GM18861 (cell line): ENCODE measurements around the gene IPO5.
"Not testable (repeated sequence)": the region's sequence is repeated elsewhere in the genome, so short reads cannot be mapped to it uniquely, and the experiment has no call there.

Source experiments
- ATAC-seq: cut with Tn5 transposase; IDR thresholded peaks from one replicate; pipeline ENCODE4 v1.9.1; 2021; ENCODE audit not compliant: unreplicated experiment

IPO5 gene

GRCh38 chr13:97948041-97948440 lies 5.4 kb upstream of the IPO5 start:
- no peak for ATAC-seq

DNA sequence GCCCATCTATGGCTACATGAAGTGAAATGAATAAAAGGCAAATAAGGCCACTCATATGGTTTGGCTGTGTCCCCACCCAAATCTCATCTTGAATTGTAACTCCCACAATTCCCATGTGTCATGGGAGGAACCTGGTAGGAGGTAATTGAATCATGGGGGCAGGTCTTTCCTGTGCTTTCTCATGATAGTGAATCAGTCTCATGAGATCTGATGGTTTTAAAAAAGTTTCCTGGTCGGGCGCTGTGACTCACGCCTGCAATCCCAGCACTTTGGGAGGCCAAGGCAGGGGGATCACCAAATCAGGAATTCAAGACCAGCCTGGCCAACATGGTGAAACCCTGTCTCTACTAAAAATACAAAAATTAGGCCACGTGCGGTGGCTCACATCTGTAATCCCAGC lies 4.2 kb upstream of the IPO5 start:
- ATAC-seq: not testable (repeated sequence)

GRCh38 chr13:97951376-97951775 lies 2.1 kb upstream of the IPO5 start:
- ATAC-seq: no peak

DNA sequence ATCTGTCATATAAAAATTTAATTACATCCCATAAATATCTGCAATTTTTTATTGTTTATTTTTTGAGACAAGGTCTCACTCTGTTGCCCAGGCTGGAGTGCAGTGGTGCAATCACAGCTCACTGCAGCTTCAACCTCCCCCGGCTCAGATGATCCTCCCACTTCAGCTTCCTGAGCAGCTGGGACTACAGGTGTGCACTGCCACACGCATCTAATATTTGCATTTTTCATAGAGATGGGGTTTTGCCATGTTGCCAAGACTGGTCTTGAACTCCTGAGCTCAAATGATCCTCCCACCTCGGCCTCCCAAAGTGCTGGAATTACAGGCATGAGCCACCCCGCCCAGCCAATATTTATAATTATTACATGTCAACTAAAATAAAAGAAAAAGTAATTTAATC lies 644 bp upstream of the IPO5 start:
- not testable (repeated sequence) for ATAC-seq

GRCh38 chr13:97961340-97961739 lies 7.9 kb downstream of the IPO5 start:
- ATAC-seq: no peak

- ATAC-seq: no peak
Observed at GRCh38 chr13:97962887-97963286, 9.4 kb downstream of the IPO5 start.

- ATAC-seq: no peak
Observed at GRCh38 chr13:97967226-97967625, 13.8 kb downstream of the IPO5 start.

- ATAC-seq: no peak
Observed at GRCh38 chr13:97967948-97968347, 14.5 kb downstream of the IPO5 start.

DNA sequence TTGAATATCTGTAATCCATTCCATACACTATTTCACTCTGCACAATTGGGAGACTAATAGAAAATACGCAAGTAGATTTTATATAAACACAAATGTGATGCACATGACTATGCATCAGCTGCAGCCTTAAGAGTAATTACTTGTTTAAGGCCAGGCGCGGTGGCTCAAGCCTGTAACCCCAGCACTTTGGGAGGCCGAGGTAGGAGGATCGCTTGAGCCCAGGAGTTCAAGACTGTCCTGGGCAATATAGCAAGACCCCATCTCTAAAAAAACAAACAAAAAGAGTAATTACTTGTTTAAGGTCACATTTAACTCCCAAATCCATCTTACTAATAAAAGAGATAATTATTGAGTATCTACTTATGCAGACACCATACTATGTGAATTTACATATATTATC lies 18.0 kb downstream of the IPO5 start:
- no peak for ATAC-seq

DNA sequence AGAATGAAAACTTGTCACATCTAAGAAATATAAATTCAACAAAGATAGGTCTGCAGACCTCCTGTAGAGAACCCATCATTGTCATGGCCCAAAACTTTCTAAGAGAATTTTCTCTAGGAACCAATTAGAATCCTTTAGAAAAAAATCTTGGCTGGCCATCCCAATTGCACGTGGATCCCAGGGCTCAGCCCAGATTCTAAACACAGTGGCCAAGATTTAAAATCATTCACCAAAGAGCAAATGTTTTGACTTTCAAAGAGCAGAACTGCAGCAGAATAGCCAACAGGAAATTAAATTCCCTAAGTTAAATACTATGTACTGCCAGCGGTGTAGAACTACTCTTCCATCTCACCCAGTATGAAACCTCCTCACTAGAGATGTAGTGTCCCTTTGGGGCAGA lies 21.3 kb downstream of the IPO5 start:
- ATAC-seq: no peak

- peak; percentile 1 for ATAC-seq
Observed at GRCh38 chr13:97975280-97975847, 21.9 kb downstream of the IPO5 start.

DNA sequence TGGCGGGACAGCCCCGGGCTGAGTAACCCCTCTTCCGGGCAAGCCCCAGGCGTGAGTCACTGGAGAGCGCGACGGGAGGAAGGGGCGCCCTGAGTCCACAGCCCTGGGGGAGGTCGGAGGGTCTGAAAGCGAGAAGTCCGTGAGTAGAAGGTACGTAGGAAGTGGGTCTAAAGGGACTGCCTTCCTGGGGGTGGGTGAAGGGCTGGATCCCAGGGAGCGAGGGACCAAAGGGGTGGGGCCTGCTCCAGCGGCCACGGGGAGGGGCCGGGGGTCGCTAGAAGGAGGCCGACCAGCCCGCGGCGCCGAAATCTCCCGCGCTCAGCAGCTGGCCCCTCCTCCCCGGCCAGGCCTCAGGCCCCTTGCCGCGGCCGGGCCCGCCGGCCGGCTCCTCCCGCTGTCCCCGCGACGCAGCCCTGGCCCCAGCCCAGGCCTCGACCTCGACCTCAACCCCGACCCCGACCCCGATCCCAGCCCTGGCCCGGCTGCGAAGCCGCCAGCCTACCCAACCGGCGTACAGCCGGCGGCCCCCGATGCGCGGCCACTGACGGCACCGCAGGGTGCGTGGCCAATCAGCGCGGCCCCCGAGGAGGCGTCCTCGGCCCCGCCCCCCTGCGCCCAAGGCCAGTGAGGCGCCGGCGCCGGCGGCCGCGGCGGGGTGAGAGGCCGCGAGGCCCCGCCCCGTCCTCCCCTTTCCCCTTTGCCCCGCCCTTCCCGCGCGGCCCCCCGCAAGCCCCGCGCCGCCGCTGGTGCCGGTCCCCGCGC lies 22.6 kb downstream of the IPO5 start:
- ATAC-seq: peak; percentile 82

DNA sequence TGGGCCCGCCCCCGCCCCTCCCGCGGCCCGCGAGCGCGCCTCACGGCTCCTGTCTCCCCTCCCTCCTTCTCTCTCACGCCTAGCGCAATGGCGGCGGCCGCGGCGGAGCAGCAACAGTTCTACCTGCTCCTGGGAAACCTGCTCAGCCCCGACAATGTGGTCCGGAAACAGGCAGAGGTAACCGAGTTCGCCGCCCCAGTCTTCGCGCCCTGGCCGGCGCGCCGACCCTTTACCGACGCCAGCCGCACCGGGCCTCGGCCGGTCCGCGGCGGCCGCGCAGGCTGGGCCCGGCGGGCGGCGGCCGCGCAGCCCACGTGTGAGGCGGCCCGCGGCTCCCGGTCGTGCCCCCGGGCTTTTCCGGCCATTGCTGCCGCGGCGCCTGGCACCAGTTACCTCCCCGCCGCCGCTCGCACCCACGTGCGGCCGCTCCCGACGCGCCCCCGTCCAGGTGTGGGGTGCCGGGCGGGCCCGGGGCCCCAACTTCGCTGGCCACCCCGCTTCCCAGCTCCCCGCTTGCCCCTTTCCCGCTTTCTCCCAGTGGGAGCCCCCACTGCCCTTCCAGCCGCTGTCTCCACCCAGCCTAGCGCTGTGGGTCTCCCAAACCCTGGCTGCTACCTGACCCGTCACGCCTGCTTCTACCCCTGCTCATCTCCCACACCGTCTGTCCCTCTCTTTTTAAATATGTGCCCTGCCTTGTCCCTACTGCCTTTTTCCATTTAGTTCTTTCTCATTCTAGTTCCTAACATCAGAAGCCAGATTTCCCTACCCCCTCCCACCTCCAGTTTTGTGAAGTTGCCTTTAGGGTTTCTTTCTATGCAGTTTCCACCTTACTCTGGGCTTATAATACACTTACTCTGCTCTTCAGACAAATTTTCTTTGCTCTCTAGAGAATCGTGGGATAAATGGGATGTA lies 23.4 kb downstream of the IPO5 start:
- ATAC-seq: peak; percentile 21

GRCh38 chr13:97977982-97978381 lies 24.5 kb downstream of the IPO5 start:
- no peak for ATAC-seq

GRCh38 chr13:97978651-97979050 lies 25.2 kb downstream of the IPO5 start:
- no peak for ATAC-seq

GRCh38 chr13:97979051-97979450 lies 25.6 kb downstream of the IPO5 start:
- ATAC-seq: no peak

GRCh38 chr13:97979556-97979955 lies 26.1 kb downstream of the IPO5 start:
- no peak for ATAC-seq

DNA sequence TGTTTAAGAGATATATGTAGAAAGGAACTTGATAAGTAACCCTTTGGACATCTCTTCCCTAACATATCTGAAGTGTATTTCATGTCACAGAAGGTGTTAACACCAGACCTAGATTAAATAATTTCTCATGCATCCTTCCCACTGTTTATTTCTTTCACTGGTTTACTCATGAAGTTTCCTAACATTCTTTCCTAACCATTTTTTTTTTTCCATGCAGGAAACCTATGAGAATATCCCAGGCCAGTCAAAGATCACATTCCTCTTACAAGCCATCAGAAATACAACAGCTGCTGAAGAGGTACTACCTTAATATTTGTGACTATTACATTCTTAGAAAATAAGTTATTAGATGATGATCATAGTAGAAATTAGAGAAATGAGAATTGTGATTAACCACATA lies 28.8 kb downstream of the IPO5 start:
- ATAC-seq: no peak

DNA sequence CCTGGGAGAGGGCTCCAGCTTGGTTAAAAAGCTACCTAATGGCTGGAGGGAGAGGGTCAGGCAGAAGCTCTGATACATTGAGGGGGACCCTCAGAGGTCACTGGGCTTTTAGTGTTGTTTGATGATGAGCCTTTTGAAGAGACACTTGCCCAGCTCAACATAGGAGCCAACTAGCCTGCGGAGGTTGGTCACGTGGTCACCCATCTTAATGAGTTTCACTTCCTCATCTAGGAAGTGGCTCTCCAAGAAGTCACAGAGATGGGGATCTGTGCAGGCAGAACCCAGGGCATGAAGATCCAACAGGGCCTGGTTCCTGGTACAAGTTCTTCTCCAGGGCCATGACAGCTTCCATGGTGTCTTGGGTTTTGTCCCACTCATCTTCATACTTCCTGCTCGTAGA lies 33.4 kb downstream of the IPO5 start:
- ATAC-seq: peak; percentile 93

DNA sequence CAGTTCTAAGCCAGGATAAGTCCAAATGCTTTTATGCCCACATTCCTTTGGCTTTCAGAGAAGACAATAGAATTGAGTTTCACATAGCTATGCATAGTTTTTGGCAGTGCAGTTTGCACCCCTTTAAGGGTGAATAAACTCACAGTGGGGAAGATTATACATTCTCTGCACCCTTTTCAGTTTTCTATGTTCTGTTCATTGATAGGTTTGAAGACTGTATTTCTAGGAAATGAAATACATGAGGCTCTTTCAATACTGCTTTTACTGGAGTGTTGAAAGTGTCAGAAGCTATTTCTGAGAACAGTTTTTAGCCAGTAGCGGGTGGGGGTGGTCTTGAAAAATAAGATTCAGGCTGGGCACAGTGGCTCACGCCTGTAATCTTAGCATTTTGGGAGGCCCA lies 46.2 kb downstream of the IPO5 start:
- ATAC-seq: no peak

DNA sequence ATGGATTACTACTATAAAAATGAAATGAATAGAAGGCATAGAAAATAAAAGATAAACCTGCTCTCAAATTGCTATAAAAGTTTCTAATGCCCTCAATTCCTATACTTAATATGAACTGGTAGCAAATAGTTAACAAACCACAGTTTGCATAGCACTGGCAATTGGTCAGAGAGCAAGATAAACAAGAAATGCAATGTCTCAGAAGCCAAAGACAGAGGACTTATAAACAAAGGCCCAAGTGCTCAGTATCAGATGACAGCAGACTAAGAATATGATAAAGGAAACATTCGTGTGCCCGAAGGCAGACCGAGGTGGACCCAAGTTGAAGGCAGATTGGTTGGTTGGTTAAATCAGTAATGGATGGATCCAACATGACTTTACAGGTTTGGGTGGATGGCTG lies 50.6 kb downstream of the IPO5 start:
- no peak for ATAC-seq

- ATAC-seq: not testable (repeated sequence)
Observed at GRCh38 chr13:98004997-98005396, 51.5 kb downstream of the IPO5 start.
